ENCODE results near the gene ULBP3.
"Not testable (repeated sequence)": the region's sequence is repeated elsewhere in the genome, so short reads cannot be mapped to it uniquely, and the experiment has no call there.

The ULBP3 gene

GRCh38 chr6:150038202-150039062 lies 30.5 kb downstream of the ULBP3 start:
- no peak for DNase-seq

- DNase-seq: no peak
Measured at GRCh38 chr6:150037526-150038201, 31.3 kb downstream of the ULBP3 start.

GRCh38 chr6:150036081-150036480 lies 32.8 kb downstream of the ULBP3 start:
- DNase-seq: no peak

DNA sequence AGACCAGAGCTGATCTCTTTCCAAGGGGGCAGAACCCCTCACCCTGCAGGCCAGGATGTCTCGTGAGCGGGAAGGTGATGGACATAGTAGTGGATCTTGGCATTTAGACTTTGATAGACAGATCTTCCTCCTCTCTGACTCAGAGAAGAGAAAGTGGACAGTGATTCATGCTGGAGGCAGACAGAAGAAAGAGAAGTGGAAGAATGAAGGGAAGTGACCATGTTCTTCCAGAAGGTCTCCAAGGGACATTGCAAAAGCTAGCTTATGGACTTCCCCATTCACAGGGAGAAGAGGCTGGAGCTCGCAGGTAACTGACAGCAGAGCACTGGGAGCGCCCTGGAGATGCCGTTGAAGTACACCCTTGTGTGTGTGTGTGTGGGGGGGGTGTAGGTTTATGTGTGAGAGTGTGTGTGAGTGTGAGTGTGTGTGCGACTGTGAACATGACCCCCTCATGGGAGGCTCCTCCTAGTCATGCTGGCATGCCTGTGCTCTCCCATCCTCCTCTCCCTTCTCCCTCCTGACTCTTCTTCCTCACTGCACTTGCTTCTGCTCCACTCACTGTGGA lies 35.6 kb downstream of the ULBP3 start:
- DNase-seq: no peak

DNA sequence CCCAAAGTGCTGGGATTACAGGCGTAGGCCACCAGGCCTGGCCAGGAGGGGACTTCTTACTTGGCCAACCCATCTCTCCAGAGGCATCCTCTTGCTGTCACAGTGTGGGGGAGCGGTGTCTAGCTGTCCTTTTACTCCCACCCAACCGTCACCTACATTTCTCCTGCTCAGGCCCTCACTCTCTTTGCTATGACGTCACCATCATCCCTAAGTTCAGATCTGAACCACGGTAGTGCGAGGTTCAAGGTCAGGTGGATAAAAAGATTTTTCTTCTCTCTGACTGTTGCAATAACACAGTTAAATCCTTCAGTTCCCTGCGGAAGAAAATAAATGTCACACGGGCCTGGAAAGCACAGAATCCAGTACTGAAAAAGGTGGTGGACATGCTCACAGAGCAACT lies 36.3 kb downstream of the ULBP3 start:
- no peak for DNase-seq

DNA sequence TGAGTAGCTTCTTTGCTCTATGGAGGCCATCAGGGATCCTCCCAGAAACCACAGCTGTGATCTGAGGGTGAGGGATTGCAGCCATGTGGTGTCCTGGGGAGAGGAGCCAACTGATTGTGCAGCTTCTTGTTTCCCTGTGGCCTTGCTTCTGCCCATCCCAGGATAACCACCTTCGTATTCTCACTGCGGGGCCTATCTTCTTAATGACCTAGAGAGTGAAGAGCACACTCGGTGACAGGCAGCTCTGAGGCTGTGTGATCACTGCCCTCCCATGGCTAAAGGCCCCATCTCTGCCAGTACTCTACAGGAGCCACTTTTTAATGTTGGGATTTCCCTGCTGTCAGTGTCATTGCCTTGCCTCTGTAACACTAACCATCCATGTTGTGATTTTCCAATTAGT lies 38.3 kb downstream of the ULBP3 start:
- DNase-seq: no peak

DNA sequence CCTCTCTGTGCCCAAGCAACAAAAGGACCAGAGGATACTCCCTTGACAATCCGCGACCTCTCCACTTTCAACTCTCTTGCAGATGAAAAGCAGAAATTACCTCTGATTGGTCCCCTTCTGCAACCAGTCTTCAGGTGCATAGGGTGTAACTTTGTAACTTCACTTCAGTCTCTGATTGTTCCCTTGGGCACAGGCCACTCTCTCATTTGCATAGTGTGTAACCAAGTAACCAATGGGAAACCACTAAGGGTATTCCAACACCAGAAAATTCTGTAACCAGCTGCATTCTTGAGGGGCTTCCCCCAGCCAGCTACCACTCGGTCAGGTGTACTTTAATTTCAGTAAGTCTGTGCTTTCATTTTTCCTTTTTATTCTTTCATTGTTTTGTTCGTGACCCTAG lies 39.2 kb downstream of the ULBP3 start:
- no peak for DNase-seq

DNA sequence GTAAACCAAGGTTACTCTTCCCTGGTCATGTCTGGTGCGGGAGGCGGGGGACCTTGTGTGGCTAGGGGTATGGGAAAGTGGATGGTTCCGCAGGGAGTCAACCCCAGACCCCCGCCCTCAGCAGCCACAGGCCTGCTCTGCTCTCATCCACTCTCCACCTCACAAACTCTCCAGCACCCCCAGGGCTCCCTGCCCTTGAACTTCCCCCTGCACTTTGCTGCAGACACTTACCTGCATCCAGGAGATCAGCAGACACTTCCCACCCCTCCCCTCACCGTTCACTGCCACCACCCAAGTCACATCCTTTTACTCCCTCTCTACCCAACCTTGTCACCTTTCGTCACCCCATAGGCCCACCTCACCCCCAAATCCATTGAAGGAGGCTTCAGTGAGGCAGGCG lies 39.6 kb downstream of the ULBP3 start:
- DNase-seq: no peak

DNA sequence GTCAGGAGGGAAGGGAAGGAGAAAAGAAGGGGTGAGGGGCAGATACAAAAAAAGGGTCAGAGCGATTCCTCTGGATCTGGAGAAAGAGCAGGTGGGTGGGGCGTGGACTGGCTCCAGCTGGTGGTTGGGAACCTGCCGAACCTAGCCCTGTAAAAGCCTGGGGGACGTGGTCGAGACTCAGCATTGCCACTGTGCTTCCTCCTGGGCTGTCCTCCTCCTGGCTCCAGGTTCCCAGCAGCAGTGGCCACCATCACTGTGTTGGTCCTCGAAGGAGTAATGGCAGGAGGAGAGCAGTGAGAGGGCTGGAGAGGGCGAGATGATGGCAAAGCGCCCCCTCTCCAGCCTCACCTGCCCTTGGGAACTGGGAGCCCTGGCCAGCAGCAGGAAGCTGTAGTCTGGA lies 40.1 kb downstream of the ULBP3 start:
- no peak for DNase-seq

- no peak for DNase-seq
Measured at GRCh38 chr6:150027806-150028565, 40.9 kb downstream of the ULBP3 start.

GRCh38 chr6:150026976-150027805 lies 41.7 kb downstream of the ULBP3 start:
- no peak for DNase-seq

DNA sequence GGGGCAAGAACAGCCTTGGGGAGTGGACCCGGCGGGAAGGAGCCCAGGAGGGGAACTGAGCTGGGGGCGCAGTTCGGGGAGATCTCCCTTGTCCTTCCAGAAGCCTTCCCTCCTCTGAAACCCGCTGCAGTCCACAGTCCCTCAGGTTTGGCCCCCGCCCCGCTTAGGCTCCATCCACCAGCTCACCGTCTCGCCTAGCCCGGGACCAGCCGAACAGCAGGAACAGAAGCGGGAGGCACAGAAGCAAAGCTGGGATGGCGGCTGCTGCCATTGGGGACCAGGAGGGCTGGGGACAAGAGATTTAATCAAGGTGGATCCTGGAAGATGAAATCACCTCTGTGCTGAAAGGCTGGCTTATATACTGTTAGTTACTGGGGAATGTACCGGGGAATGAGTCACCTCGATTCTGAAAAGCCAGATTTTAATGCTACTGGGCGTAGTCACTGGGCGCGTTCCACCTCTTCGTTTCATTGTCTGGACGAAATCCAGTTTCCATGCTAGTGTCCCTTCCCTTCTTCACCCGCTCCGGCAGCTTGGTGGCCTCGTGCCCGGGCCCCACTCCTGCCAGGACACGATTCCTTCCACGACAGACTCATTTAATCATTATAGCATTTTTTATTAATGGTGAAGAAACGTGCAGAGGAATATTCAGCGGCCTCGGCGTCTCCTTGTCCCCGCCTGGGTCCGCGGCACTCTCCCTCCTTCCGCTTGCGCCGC lies 43.6 kb downstream of the ULBP3 start, which contains the start of gene RAET1L:
Gene RAET1L, minus strand, starts transcription at position 332 of the 717 bp plus-strand sequence. Its CDS starts 61 bp downstream, at position 271.
- DNase-seq: no peak

GRCh38 chr6:150024646-150025155 lies 44.2 kb downstream of the ULBP3 start:
- no peak for DNase-seq

DNA sequence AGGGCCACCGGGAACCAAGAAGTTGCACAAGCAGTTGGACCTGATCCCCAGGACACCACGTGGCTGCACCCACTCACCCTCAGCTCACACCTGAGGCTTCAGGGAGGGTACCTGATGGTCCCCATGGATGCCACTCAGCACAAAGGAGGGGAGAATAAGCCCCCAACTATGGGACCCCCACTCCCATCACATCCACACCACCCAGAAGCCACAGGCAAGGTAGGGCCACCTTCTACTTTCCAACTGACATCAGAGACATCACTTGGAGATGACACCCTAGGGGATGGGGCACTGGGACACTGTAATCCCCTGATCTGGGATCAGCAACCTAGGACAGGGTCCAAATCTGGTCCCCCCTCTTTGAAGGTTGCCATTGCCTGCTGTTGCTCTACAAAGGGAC lies 44.9 kb downstream of the ULBP3 start:
- DNase-seq: not testable (repeated sequence)

- DNase-seq: not testable (repeated sequence)
Measured at GRCh38 chr6:150021870-150022269, 47.1 kb downstream of the ULBP3 start.

GRCh38 chr6:150018846-150019580 lies 49.9 kb downstream of the ULBP3 start:
- no peak for DNase-seq

DNA sequence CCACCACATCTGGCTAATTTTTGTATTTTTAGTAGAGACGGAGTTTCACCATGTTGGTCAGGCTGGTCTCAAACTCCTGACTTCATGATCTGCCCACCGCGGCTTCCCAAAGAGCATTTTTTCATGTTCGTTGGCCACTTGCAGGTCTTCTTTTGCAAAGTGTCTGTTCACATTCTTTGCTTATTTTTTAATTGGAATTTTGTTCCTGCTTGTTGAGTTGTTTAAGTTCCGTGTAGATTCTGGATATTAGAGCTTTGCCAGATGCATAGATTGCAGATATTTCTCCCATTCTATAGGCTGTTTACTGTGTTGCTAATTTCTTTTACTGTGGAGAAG lies 51.8 kb downstream of the ULBP3 start:
- not testable (repeated sequence) for DNase-seq

DNA sequence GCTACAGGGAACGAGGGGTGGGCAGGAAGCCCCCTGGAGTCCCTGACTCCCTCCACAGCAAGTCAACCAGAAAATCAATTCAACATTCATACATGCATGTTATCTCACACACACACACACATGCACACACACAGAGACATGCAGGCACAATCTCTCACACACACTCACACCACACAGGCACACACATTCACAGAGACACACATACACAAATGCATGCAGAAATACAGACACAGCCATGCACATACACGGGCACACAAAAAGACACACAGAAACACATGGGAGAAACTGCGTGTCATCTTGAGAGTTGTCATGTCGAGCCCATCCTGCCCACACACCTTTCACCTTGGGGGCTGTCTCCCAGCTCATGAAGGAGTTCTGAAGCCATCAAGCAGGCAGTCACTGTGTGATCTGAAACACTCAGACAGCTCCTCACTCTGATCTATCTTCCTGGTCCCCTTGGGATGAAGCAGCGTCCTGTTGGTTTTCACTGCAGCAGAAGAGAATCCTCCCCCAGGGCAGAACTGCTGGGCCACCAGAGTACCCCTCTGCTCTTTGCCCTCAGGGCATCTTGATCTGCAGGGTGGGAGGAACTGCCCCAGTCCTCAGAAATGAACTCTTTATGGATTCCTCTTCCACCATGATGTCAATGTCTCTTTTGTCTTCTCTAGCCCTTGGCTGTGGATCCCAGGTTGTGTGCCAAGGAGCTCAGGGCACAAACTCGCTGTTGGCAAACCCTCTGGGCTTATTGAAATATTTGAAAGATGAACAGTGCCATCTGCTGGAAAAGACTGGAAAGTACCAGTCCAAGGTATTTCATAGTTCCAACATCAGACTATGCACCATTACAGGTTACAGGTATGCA lies 52.4 kb downstream of the ULBP3 start:
- DNase-seq: no peak

DNA sequence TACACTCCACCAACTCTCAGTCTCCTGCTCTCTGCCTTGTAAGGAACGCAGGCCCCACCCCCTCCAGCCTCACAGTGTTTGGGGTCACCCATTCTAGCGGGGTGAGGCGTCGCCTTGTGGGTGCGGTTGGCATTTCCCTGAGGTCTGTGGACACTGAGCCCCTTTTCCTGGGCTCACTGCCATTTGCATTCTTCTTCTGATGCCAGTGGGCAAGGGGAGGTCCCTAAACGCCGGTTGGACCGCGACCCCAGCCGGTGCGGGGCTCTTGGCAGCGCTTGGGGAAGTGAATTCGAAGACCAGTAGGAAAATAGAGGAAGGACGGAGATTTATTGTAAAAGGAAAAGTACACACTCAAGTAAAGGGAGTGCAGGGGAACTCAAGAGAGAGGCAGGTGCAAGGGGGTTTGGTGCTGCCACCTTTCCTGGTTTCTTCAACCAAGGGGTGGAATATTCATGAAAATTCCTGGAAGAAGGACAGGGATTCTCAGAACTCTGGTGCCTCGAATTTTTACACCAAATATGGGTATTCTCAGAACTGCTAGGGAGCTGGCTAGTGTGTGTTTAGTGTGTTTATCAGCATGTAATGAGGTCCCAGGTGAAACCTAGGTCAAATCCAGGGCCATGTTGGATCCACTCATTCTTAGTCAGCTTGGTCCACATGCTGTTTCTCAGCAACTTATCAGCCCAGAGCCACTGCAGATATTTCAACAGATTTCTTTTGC lies 53.5 kb downstream of the ULBP3 start:
- not testable (repeated sequence) for DNase-seq
